Nephron progenitor cell (in vitro differentiated cells): Measurements from ENCODE around the gene MAN1B1.
A peak's percentile ranks its signal among the peaks of the same experiment; 100 is the strongest.

ENCODE experiments used
- DNase-seq: peaks from one replicate; pipeline ENCODE4 v3.0.0; 2021
- H3K27ac Mint-ChIP-seq: 2 replicates; pipeline ENCODE4 v1.8.0; 2021; ENCODE audit warnings: mild to moderate bottlenecking, moderate library complexity, mixed read lengths
- H3K27me3 Mint-ChIP-seq: 2 replicates; pipeline ENCODE4 v1.8.0; 2021; ENCODE audit warnings: mild to moderate bottlenecking, low read depth, mixed read lengths; ENCODE audit not compliant: poor library complexity
- H3K36me3 Mint-ChIP-seq: 2 replicates; pipeline ENCODE4 v1.8.0; 2021; ENCODE audit warnings: low read depth, mixed read lengths
- H3K4me1 Mint-ChIP-seq: 2 replicates; pipeline ENCODE4 v1.8.0; 2021; ENCODE audit warnings: mixed read lengths
- H3K4me3 Mint-ChIP-seq: 2 replicates; pipeline ENCODE4 v1.8.0; 2021; ENCODE audit warnings: mild to moderate bottlenecking, moderate library complexity, mixed read lengths
- H3K9me3 Mint-ChIP-seq: 2 replicates; pipeline ENCODE4 v1.8.0; 2021; ENCODE audit warnings: mild to moderate bottlenecking, moderate library complexity, mixed read lengths
- TF ChIP-seq, protein P1 (sequence below): fragments of 200-600 bp; sonication (generic); IDR thresholded peaks from 2 replicates; pipeline ENCODE4 v1.5.0; 2021; ENCODE audit warnings: antibody characterized with exemption

MAN1B1 gene

DNA sequence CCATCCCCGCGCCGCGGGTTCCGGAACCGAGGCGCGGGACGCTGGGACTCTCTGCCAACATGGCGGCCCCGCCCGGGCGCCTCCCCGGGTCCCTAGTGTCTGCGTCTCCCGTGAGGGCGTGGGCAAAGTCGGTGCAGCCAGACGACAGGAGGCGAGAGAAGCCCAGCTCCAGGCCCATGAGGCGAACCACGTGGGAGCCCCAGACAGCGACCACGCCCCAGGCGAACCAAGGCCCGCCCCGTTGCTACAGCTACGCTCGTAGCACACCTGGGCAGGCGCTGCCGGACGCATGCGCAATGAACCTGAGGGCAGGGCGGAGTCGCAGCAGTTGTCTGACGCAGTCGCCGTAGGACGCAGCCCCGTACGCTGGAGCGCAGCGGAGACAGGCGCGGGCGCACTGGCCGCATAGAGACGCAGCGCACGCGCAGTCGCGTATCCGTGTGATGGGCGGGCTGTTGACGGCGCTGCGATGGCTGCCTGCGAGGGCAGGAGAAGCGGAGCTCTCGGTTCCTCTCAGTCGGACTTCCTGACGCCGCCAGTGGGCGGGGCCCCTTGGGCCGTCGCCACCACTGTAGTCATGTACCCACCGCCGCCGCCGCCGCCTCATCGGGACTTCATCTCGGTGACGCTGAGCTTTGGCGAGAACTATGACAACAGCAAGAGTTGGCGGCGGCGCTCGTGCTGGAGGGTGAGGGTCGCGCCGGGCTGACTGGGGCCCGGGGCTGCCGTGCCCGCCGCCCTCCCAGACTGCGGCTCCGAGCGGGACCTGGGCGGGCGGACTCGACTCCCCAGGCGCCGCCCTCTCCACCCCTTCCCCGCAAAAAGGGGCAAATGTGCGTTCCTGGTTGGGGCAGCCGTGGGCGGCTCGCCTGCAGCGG is at the start of gene MAN1B1:
TSS of gene MAN1B1 (plus strand) at position 455 of the 878 bp plus-strand sequence. CDS start at position 470, 15 bp downstream.
- Mint-ChIP-seq H3K36me3 (peaks cover 15% of the 10 kb centered on the region), H3K27me3 (peaks cover 36% of the 10 kb centered on the region), H3K4me3 (peak within 1 kb of the TSS; percentile 88), H3K9me3 (no peaks in the 10 kb centered on the region), H3K4me1 (peaks cover 24% of the 10 kb centered on the region), H3K27ac (peak within 1 kb of the TSS; percentile 88)
- DNase-seq, result peak; percentile 97
- TF ChIP-seq, protein P1, sequence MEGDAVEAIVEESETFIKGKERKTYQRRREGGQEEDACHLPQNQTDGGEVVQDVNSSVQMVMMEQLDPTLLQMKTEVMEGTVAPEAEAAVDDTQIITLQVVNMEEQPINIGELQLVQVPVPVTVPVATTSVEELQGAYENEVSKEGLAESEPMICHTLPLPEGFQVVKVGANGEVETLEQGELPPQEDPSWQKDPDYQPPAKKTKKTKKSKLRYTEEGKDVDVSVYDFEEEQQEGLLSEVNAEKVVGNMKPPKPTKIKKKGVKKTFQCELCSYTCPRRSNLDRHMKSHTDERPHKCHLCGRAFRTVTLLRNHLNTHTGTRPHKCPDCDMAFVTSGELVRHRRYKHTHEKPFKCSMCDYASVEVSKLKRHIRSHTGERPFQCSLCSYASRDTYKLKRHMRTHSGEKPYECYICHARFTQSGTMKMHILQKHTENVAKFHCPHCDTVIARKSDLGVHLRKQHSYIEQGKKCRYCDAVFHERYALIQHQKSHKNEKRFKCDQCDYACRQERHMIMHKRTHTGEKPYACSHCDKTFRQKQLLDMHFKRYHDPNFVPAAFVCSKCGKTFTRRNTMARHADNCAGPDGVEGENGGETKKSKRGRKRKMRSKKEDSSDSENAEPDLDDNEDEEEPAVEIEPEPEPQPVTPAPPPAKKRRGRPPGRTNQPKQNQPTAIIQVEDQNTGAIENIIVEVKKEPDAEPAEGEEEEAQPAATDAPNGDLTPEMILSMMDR, result no peak

- Mint-ChIP-seq H3K27me3 (peaks cover 8% of the 10 kb centered on the region), H3K27ac (no peak overlapping the region), H3K36me3 (no peaks in the 10 kb centered on the region), H3K4me3 (no peak overlapping the region), H3K9me3 (no peaks in the 10 kb centered on the region), H3K4me1 (no peaks in the 10 kb centered on the region)
- TF ChIP-seq, protein P1, result no peak
- no peak for DNase-seq
These were observed 49.8 kb upstream of the MAN1B1 start for GRCh38 chr9:137037035-137037434.

DNA sequence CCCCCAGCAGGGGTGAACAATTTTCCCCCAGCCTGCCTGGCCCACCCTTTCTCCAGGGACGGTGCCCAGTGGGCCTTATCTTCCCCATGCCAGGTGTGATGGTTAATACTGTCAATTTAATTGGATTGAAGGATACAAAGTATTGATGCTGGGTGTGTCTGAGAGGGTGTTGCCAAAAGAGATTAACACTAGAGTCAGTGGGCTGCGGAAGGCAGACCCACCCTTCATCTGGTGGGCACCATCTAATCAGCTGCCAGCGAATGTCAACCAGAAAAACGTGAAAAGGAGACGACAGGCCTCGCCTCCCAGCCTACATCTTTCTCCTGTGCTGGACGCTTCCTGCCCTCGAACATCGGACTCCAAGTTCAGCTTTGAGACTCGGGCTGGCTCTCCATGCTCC is 49.3 kb upstream of the MAN1B1 start:
- Mint-ChIP-seq H3K27me3 (peaks cover 10% of the 10 kb centered on the region), H3K4me1 (no peaks in the 10 kb centered on the region), H3K4me3 (no peak overlapping the region), H3K36me3 (no peaks in the 10 kb centered on the region), H3K9me3 (no peaks in the 10 kb centered on the region), H3K27ac (no peak overlapping the region)
- no peak for DNase-seq
- TF ChIP-seq, protein P1, result no peak

DNA sequence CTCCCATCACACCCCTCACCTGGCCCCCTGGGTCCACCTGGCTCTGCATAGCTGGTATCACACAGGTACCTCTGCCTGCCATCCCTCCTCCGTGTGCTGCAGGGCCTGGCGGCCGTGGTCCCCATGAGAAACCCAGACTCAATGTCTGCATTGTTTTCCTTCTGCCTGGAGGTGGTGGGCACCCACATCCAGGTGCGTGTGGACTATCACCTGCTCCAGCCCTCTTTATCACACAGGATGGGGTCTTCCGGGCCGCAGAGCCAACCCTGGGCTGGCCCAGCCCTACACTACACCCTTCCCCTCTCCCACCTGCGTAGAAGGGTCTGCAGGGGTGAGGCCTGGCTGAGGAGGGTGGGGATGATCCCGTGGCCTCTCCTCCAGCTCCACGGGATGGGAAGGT is 47.9 kb upstream of the MAN1B1 start:
- no peaks in the 10 kb centered on the region for H3K36me3 Mint-ChIP-seq
- DNase-seq, result no peak
- H3K4me3 Mint-ChIP-seq, result no peak overlapping the region
- no peak overlapping the region for H3K27ac Mint-ChIP-seq
- H3K27me3 Mint-ChIP-seq, result peaks cover 18% of the 10 kb centered on the region
- H3K9me3 Mint-ChIP-seq, result no peaks in the 10 kb centered on the region
- H3K4me1 Mint-ChIP-seq, result no peaks in the 10 kb centered on the region
- TF ChIP-seq, protein P1, result no peak

DNA sequence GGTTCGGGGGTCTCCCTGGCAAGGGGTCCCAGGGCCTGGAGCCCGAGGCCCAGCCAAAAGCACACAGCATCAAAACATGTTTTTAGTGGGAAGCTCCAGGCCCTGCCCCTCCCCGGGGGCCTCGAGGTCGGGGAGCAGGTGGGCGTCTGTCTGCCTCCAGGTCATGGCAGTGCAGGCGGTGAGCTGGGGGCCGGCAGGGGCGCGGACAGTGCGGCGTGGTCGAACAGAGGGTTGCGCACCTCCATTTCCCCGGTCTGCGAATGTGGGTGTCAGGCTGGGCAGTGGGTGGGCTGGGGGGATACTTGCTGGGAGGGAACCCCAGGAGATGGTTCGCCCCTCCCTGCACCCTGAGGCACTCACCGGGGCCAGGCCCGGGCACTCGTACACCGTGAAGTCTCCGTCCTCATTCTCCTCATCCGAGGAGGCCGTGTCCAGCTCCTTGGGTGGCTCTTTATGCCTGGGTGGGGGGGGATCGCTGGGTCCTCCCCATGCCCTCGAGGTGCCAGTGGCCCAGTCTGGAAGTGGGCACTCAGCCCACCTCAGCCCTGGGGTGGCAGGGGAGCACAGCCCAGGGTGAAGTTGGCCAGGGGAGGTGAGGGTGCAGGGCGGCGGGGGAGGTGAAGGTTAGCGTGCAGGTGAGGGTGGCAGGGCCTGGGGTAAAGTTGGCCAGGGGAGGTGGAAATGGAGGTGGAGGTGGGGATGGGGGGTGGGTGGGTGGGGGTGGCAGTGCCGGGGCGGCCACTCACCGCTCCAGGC is 47.0 kb upstream of the MAN1B1 start:
- H3K27me3 Mint-ChIP-seq, result peaks cover 27% of the 10 kb centered on the region
- H3K4me3 Mint-ChIP-seq, result no peak overlapping the region
- TF ChIP-seq, protein P1, result no peak
- H3K27ac Mint-ChIP-seq, result no peak overlapping the region
- DNase-seq, result no peak
- no peaks in the 10 kb centered on the region for H3K4me1 Mint-ChIP-seq
- no peaks in the 10 kb centered on the region for H3K36me3 Mint-ChIP-seq
- no peaks in the 10 kb centered on the region for H3K9me3 Mint-ChIP-seq
